PC-9 (cell line): Measurements from ENCODE around the gene VILL. TPM values are rescaled to one million over a fixed set of nuclear protein-coding genes. Genes with fewer than 3 reads are reported as not detected.

Experiments
- BruUV-seq: library from RNA; stranded (reverse); fragments of 400-500 nt; replicated peaks from 2 replicates; lab custom pipeline; 2021; lab: Mats Ljungman, UMichigan
- CTCF ChIA-PET: fragments of 300-600 bp; sonication (Branson Sonifier 250); formaldehyde crosslinking; loops from one replicate; lab custom pipeline; 2022; ENCODE audit warnings: antibody characterized with exemption; lab: Charles Lee
- POLR2A ChIA-PET: fragments of 300-600 bp; sonication (Branson Sonifier 250); formaldehyde crosslinking; loops from one replicate; lab custom pipeline; 2022; ENCODE audit warnings: antibody characterized with exemption; ENCODE audit not compliant: unreplicated experiment; lab: Charles Lee
- DNase-seq, 2 experiments: peaks; one replicate each; pipeline versions ENCODE4 v3.0.0 to v3.0.0-alpha.2; 2015 to 2022; ENCODE audit warnings: mixed read lengths in 1 of 2
- H2AFZ ChIP-seq: fragments of 200-600 bp; sonication (generic); 2 replicates; pipeline ENCODE4 v1.8.1; 2017; ENCODE audit warnings: antibody characterized with exemption
- H3F3A ChIP-seq: fragments of 200-600 bp; sonication (generic); 2 replicates; pipeline ENCODE4 v1.8.1; 2017; ENCODE audit warnings: antibody characterized with exemption, mild to moderate bottlenecking, low read depth; ENCODE audit not compliant: insufficient read depth
- H3K27ac ChIP-seq: fragments of 200-600 bp; sonication (generic); 2 replicates; pipeline ENCODE4 v1.6.1; 2016; ENCODE audit warnings: mixed run types
- H3K27me3 ChIP-seq: fragments of 200-600 bp; sonication (generic); 2 replicates; pipeline ENCODE4 v1.6.1; 2016; ENCODE audit warnings: low read depth, mixed run types; ENCODE audit not compliant: insufficient read depth
- H3K36me3 ChIP-seq: fragments of 200-600 bp; sonication (generic); 2 replicates; pipeline ENCODE4 v1.6.1; 2016; ENCODE audit warnings: low read depth, mixed run types
- H3K4me1 ChIP-seq: fragments of 200-600 bp; sonication (generic); replicated peaks from 2 replicates; pipeline ENCODE4 v1.6.1; 2016; ENCODE audit warnings: mixed run types; ENCODE audit not compliant: insufficient read depth
- H3K4me2 ChIP-seq: fragments of 200-600 bp; sonication (generic); 2 replicates; pipeline ENCODE4 v1.6.1; 2017; ENCODE audit warnings: mixed run types
- H3K4me3 ChIP-seq: fragments of 200-600 bp; sonication (generic); 2 replicates; pipeline ENCODE4 v1.6.1; 2016; ENCODE audit warnings: mixed run types
- H3K79me2 ChIP-seq: fragments of 200-600 bp; sonication (generic); 2 replicates; pipeline ENCODE4 v1.6.1; 2017; ENCODE audit warnings: low read depth, mixed run types
- H3K9me2 ChIP-seq: fragments of 200-600 bp; sonication (generic); 2 replicates; pipeline ENCODE4 v1.8.1; 2017; ENCODE audit warnings: mild to moderate bottlenecking; ENCODE audit not compliant: insufficient read depth
- H3K9me3 ChIP-seq: fragments of 200-600 bp; sonication (generic); 2 replicates; pipeline ENCODE4 v1.8.1; 2016; ENCODE audit warnings: low read depth; ENCODE audit not compliant: insufficient read depth
- H4K20me1 ChIP-seq: fragments of 200-600 bp; sonication (generic); 2 replicates; pipeline ENCODE4 v1.8.1; 2017; ENCODE audit not compliant: insufficient read depth
- EZH2 ChIP-seq: fragments of 200-600 bp; sonication (generic); IDR thresholded peaks from 2 replicates; pipeline ENCODE4 v1.8.0; 2017; ENCODE audit warnings: antibody characterized with exemption, low read depth
- intact Hi-C: fragments of 100-400 bp; cut with micrococcal nuclease; formaldehyde crosslinking; loops from one replicate; pipeline ENCODE4 v1.10.0; 2022; ENCODE audit not compliant: unreplicated experiment
- total RNA-seq: library from RNA; stranded (reverse); gene quantifications from 2 replicates; pipeline ENCODE4 v1.2.3, GENCODE V29; 2021
- TF ChIP-seq, protein P1 (sequence below): fragments of 200-600 bp; sonication (generic); conservative IDR thresholded peaks from 2 replicates; pipeline ENCODE4 v1.6.1; 2017; ENCODE audit warnings: mixed run types, antibody characterized with exemption, mild to moderate bottlenecking, moderate library complexity

Gene VILL
- total RNA-seq, 1 experiment from 2014 or later, result 14.7 TPM

DNA sequence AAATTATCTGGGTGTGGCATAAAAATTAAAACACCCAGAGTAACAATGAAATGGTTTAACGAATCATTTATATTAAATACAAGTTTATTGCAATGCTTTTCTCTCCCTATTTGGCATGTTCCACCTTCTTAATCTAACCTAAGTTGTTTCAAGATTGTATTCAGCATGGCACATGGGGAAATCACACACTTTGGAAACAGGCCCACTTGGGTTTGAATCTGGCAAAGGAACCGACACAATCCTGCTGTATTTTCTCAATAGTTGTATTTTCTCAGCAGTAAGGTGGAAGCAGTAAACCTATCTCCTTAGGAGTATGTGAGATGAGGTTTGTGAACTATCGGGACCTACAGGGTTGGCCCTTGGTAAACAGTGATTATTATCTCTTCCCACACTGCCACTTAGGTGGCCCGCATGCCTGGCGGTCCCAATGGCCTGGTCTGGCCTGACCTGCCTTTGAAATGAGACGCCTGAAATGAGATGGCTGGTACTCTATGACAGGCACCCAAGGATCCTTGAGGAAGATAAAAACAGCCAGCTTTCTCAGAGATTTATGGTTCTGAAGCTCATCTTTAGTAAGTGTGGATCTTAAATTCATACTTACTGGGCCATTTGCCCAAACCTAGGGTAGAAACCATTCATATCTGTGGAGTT, 45.3 kb upstream of the VILL start:
- no peaks in the 10 kb centered on the region for H4K20me1 ChIP-seq
- peaks cover 59% of the 10 kb centered on the region for H3K4me1 ChIP-seq
- H2AFZ ChIP-seq, result no peak overlapping the region
- H3K36me3 ChIP-seq, result peaks cover 12% of the 10 kb centered on the region; the same call in 1 of the 2 replicates
- peak; percentile 77 to 86 for DNase-seq
- TF ChIP-seq, protein P1, sequence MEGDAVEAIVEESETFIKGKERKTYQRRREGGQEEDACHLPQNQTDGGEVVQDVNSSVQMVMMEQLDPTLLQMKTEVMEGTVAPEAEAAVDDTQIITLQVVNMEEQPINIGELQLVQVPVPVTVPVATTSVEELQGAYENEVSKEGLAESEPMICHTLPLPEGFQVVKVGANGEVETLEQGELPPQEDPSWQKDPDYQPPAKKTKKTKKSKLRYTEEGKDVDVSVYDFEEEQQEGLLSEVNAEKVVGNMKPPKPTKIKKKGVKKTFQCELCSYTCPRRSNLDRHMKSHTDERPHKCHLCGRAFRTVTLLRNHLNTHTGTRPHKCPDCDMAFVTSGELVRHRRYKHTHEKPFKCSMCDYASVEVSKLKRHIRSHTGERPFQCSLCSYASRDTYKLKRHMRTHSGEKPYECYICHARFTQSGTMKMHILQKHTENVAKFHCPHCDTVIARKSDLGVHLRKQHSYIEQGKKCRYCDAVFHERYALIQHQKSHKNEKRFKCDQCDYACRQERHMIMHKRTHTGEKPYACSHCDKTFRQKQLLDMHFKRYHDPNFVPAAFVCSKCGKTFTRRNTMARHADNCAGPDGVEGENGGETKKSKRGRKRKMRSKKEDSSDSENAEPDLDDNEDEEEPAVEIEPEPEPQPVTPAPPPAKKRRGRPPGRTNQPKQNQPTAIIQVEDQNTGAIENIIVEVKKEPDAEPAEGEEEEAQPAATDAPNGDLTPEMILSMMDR, result no peak
- TF ChIP-seq EZH2, result no peak
- ChIA-PET CTCF (no interaction called here), POLR2A (interaction anchor here (0.5 to 1.6 kb wide), 7 partner anchors 8 to 212 kb away, joined by 3 to 25 read pairs (median 6); partner anchors contain the start of gene CTDSPL)
- BruUV-seq, result no TSS peak
- H3K4me3 ChIP-seq, result peak overlapping the region; percentile 16; the same call in 1 of the 2 replicates
- no peaks in the 10 kb centered on the region for H3K9me3 ChIP-seq
- intact Hi-C loops, result loop anchor here (5.0 to 10.0 kb wide), 2 partner anchors 207 to 1200 kb away; no protein-coding TSS in a partner anchor
- H3K9me2 ChIP-seq, result no peaks in the 10 kb centered on the region
- peak overlapping the region; percentile 88 for H3K27ac ChIP-seq
- no peaks in the 10 kb centered on the region for H3K27me3 ChIP-seq
- H3K79me2 ChIP-seq, result peaks cover 56% of the 10 kb centered on the region
- H3K4me2 ChIP-seq, result peak overlapping the region; percentile 84
- peaks cover 44% of the 10 kb centered on the region for H3F3A ChIP-seq

DNA sequence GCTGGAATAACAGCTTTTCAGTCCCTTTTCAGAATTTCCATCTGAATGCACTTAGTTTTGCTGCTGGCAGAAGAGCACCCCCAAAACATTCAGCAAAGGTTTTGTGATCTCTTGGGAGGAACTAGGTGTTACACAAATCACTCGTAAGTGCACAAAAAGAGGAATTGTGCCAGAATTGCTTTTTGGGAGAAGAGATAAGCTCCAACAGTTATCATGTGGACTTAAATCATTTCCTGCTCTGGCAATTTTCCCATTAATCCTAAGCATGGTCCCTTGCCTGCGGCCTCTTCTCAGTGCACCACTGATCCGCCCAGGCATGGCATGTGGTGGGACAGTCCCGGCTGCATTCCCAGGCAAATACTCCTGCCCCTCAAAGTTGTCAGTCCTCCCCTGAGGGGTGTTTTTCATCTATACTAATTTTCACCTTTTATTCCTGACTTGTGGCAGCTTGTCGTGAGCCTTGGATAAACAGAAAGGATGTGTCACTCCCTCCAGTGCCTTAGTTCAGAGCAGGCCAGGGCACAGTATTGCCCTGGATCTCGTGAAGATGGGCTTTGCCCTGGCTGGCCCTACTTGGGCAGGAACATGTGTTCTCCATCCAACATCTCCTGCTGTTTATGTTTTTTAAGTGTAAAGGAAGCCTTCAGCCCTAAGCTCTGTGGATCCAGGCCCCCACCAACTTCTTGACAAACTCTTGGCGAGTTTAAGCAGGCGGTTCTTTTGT, 44.6 kb upstream of the VILL start:
- Histone ChIP-seq H3K4me3 (peak overlapping the region; percentile 16; the same call in 1 of the 2 replicates), H3K9me2 (no peaks in the 10 kb centered on the region), H3K9me3 (no peaks in the 10 kb centered on the region), H3K27me3 (no peaks in the 10 kb centered on the region), H2AFZ (no peak overlapping the region), H4K20me1 (no peaks in the 10 kb centered on the region), H3K79me2 (peaks cover 49% of the 10 kb centered on the region), H3K36me3 (peaks cover 18% of the 10 kb centered on the region; the same call in 1 of the 2 replicates), H3K4me2 (peak overlapping the region; percentile 84), H3K27ac (peak overlapping the region; percentile 88), H3F3A (peaks cover 44% of the 10 kb centered on the region), H3K4me1 (peaks cover 59% of the 10 kb centered on the region)
- TF ChIP-seq EZH2, result no peak
- TF ChIP-seq, protein P1, result no peak
- POLR2A ChIA-PET, result interaction anchor here (0.5 to 1.6 kb wide), 9 partner anchors 9 to 212 kb away, joined by 3 to 25 read pairs (median 3); partner anchors contain the start of genes ACAA1 and CTDSPL
- CTCF ChIA-PET, result interaction anchor here (0.7 kb wide), 1 partner anchor 56 kb away, joined by 3 read pairs; no protein-coding TSS in a partner anchor
- intact Hi-C loops, result loop anchor here (1.0 to 10.0 kb wide), 6 partner anchors 10 to 1199 kb away; no protein-coding TSS in a partner anchor
- BruUV-seq, result TSS peak; percentile 24
- peak; percentile 95 to 97 for DNase-seq

DNA sequence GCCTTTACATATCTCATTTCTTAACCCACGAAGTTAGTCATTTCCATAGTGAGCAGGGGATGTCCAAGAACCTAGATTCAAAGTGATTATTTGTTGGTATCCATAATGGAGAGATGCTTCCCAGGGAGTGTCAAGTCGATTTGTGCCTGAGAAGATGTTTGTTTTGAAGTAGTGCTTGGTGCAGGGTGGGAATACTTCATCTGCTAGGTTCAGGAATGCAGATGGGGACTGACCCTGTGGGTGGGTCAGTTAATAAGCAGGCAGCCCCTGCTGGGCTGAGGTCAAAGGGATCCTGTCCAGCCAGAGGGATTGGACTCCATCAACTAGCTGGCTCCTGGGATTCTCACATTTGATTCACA, 44.1 kb upstream of the VILL start:
- peak overlapping the region; percentile 88 for H3K27ac ChIP-seq
- no peaks in the 10 kb centered on the region for H4K20me1 ChIP-seq
- peak overlapping the region; percentile 84 for H3K4me2 ChIP-seq
- ChIA-PET POLR2A (interaction anchor here (0.5 to 1.5 kb wide), 4 partner anchors 9 to 83 kb away, joined by 3 to 8 read pairs (median 5); no protein-coding TSS in a partner anchor), CTCF (interaction anchor here (0.7 kb wide), 1 partner anchor 56 kb away, joined by 3 read pairs; no protein-coding TSS in a partner anchor)
- peaks cover 44% of the 10 kb centered on the region for H3F3A ChIP-seq
- H3K9me3 ChIP-seq, result no peaks in the 10 kb centered on the region
- intact Hi-C loops, result loop anchor here (1.0 to 10.0 kb wide), 6 partner anchors 10 to 1198 kb away; no protein-coding TSS in a partner anchor
- H3K27me3 ChIP-seq, result no peaks in the 10 kb centered on the region
- peaks cover 59% of the 10 kb centered on the region for H3K4me1 ChIP-seq
- peaks cover 44% of the 10 kb centered on the region for H3K79me2 ChIP-seq
- TF ChIP-seq, protein P1, result no peak
- no peak for TF ChIP-seq EZH2
- no TSS peak for BruUV-seq
- peaks cover 18% of the 10 kb centered on the region; the same call in 1 of the 2 replicates for H3K36me3 ChIP-seq
- peak overlapping the region; percentile 7; the same call in 1 of the 2 replicates for H3K4me3 ChIP-seq
- peak in 1 of 2 experiments; percentile 52 for DNase-seq
- H2AFZ ChIP-seq, result no peak overlapping the region
- no peaks in the 10 kb centered on the region for H3K9me2 ChIP-seq
